NCI-H82 treated with DMSO at 0.1 percent for 48 hours (cell line): ENCODE data around the gene GNAZ.
"Not testable (repeated sequence)": the region's sequence is repeated elsewhere in the genome, so short reads cannot be mapped to it uniquely, and the experiment has no call there.

ENCODE experiments used
- DNase-seq: peaks from one replicate; lab custom pipeline; 2025; ENCODE audit not compliant: unreplicated experiment; lab: John Stamatoyannopoulos, UW

Gene GNAZ

GRCh38 chr22:23042179-23042578, 28.1 kb upstream of the GNAZ start:
- DNase-seq = no peak

GRCh38 chr22:23044570-23044969, 25.7 kb upstream of the GNAZ start:
- DNase-seq = no peak

DNA sequence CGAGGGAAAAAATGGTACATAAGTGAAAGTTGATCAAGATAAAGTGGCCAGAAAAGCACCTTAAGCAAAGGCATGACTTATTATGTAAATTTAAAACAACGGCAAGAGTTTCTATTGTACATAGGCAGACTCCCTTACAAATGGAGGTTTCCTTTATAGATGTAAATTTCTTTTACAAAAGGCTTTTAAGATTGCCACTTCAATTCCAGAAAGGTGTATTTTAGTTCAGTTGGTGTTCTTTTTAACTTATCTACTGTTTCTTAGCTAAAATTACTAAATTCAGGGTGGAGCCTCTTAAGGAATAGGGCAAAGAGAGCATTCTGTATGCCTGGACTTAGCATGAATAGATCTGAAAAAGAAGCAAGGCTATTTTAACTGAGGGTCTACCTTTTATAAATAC, 24.9 kb upstream of the GNAZ start:
- DNase-seq = no peak

DNA sequence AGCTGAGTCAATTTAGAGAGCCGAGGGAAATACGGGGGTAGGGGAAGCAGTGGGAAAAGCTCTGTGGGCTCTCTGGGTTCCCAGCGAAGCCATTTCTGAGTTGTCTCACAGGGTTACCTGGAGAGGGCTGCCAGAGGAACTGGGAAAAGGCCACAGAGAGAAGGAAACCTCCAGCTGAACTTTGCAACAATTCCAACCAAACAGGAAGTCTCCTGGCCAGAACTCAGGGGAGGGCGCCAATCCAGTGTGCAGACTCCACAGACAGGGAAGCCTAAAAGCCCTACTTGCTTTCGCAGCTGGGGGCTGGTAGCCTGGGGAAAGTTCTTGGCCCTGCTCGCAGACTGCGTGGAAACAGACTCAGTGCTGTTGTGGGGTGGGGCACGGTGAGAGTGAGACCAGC, 23.1 kb upstream of the GNAZ start:
- no peak for DNase-seq

DNA sequence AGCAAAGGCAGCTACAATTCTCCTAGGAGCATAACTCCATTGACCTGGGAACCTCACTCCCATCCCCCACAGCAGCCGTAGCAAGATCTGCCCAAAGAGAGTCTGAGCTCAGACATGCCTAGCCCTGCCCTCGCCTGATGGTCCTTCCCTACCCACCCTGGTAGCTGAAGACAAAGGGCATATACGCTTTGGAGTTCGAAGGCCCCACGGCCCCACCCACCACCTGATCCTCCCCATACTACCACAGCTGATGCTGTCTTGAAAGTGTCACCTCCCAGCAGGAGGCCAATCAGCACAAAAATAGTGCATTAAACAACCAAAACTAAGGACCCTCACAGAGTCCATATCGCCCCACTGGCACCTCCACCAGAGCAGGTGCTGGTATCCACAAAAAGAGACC, 22.6 kb upstream of the GNAZ start:
- DNase-seq = no peak

DNA sequence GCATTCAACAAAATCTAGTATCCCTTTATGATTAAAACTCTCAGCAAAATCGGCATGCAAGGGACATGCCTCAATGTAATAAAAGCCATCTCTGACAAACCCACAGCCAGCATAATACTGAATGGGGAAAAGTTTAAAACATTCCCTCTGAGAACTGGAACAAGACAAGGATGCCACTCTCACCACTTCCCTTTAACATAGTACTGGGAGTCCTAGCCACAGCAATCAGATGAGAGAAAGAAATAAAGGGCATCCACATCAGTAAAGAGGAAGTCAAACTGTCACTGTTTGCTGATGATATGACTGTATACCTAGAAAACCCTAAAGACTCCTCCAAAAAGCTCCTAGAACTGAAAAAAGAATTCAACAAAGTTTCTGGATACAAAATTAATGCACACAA, 19.8 kb upstream of the GNAZ start:
- not testable (repeated sequence) for DNase-seq

DNA sequence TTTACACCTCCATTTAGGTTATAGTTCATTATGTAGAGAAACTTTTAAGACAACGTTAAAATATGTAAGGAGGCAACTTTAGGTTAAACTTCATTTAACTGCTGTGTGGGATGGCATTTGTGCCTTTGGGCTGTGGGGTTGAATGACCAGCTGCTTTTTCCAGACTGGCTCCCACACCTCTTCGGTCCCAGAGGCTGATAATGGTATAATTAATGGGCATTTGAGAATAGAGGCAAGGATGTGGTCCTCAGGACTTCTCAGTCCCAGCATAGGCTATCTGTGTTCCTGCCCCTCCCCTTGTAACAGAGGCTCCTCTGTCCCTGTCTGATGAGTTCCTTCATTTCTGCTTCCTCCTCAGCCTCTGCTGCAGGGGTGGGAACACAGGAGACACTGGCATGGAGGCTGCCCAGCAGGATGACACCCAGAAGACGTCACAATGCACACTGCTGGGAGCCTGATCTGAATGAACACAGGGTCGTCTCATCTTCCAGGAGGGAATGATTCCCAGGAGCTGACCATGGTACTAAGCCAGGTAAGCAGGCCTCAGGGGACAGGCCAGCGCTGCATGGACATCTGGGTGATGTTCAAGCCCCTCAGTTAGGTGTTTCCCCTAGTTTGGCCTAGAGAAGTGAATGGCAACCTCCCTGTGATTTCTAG, 17.1 kb upstream of the GNAZ start:
- no peak for DNase-seq

- DNase-seq = no peak
Observed at GRCh38 chr22:23053912-23054530, 16.3 kb upstream of the GNAZ start.

DNA sequence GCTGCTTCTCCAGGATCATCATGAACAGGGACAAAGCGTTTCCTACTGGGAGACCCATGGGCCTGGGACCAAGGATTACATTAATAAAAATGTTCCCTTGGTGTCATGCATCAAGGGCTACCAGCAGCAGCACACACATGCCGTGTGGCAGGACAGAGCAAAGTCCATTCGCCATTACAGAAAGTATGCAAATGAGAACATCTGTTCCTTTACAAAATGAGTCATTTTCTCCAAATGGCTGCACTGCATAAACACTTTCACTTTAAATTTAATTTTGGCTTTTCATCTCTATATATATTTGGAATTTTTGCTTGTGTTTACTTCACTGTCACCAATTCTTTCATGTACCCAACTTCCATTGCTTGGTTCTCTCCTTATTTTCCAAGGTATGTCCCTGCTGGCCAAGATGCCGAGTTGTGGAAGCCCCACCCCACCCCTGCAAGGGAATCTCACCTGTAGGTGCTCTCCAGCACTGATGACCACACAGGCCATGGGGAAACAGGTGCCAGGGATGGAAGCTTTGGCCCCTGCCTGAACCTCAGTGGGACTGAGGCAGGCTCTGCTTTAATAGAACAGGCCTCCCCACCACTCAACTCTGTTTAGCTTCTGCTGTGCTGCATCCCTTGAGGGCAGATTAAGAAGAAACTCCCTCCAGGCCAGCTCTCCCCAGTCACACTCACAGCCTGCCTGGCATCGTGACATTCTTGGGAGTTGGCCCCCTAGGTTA, 15.6 kb upstream of the GNAZ start:
- DNase-seq = no peak

GRCh38 chr22:23055449-23056179, 14.7 kb upstream of the GNAZ start:
- no peak for DNase-seq

- DNase-seq = no peak
Observed at GRCh38 chr22:23057331-23057730, 13.0 kb upstream of the GNAZ start.

DNA sequence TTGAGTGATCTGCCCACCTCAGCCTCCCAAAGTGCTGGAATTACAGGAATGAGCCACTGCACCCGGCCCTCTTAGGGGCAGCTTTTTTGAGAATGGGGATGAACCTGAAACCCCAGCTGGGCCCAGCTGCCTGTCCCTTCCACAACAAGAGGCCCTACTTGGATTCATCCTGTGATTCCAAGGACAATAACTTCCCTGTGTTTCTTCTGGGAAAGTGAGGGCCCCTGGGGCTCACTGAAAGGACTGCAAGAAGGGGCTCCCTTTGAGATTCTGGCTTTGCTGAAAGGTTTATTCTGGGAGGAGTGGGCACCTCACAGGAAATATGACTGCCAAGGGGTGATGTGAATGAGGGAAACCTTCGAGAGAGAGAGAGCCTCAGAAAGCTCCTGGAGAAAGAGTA, 12.3 kb upstream of the GNAZ start:
- DNase-seq = no peak

DNA sequence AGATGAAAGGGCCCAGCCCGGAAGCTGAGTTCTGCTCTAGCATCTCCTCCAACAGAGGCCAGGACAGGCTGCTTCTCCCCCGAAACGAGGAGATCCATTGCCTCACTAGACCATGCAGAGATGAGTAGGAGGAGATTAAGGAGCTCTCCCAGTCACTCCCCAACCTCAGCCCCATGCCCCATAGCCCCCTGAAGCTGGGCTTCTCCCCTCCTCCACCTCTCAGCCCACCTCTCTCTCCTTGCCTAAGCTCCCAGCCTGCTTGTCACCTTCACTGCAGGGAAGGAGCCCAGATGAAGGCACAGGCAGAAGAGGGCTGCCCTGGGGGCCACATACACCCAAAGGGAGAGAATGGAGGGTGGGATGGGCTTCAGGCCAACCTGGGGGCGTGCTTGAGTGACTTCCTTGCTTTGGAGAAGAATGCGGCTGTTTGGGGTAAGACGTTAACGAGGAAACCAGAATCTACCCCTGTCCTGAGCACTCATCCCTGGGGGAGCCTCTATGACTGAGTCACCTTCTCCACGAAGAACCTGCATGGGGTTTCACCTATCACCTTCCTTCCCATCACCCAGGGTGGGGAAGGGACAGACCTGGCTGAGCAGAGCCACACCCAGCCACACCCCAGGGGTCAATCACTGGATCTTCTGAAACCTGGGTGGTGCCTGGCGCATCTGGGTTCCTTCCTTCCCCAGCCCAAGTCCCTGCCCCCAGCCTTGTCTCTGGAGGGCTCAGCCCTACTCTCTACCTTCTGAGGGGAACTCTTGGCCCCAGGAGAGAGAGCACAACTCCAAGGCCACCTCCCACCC, 11.6 kb upstream of the GNAZ start:
- DNase-seq = no peak

GRCh38 chr22:23059284-23059948, 10.9 kb upstream of the GNAZ start:
- DNase-seq = no peak

DNA sequence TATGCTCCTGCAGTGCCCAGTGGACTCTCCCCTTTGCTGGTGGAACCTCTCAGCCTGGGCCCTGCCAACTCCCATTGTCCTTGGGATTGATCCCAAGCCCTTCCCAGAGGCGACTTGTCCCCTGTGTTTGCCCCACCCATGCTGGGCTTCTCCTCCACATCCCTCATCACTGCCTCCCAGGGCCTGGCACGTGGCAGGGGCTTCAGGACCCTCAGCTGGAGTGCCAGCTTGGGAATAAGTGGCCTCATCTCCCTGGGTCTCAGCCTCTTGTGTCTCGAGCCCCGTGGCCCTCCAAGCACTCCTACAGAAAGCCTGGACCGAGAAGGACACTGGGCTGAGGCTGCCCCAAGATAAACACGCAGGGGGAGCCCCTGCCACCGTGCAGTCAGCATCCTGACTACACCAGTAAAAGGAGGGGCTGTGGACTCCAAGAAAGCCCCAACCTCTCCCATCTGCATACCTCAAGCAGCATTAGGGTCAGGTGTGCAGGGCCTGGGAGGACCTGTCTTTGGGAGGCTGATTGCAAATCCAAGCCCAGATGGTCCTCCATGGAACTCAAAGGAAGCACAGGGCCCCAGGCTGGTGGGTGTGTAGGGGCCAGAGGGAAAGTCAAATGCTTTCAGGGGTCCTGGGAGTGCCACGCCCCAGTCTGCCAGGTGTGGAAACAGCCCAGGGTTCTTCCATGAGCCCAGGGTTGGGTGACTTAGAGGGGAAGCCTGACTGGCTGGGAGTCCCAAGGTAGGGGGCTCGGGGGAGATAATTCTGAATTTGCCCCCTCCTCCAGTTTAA, 9.5 kb upstream of the GNAZ start:
- no peak for DNase-seq

GRCh38 chr22:23061471-23062280, 8.6 kb upstream of the GNAZ start:
- no peak for DNase-seq

- no peak for DNase-seq
Observed at GRCh38 chr22:23062616-23063538, 7.4 kb upstream of the GNAZ start.
